ENCODE data around the gene LRRC58.
"Not testable (repeated sequence)": the region's sequence is repeated elsewhere in the genome, so short reads cannot be mapped to it uniquely, and the experiment has no call there.

LRRC58 gene

GRCh38 chr3:120348991-120349854 lies at the start of gene LRRC58:
LRRC58 (minus strand) TSS chr3:120349354; CDS start chr3:120349243, 111 bp downstream.
- DNase-seq = peak; percentile 92
- in situ Hi-C loops (cut with HindIII; ENCODE audit: low pct_ligation_motif_present, low pct_unique_long_range_greater_than_20kb, low sequenced_read_pairs) = no loop called here

GRCh38 chr3:120396469-120396868 lies 47.3 kb upstream of the LRRC58 start:
- no peak for DNase-seq
- in situ Hi-C loops (cut with HindIII; ENCODE audit: low pct_ligation_motif_present, low pct_unique_long_range_greater_than_20kb, low sequenced_read_pairs) = no loop called here

- no peak for DNase-seq
- in situ Hi-C loops (cut with HindIII; ENCODE audit: low pct_ligation_motif_present, low pct_unique_long_range_greater_than_20kb, low sequenced_read_pairs) = no loop called here
These were observed 45.2 kb upstream of the LRRC58 start for GRCh38 chr3:120394347-120394746.

GRCh38 chr3:120393761-120394160 lies 44.6 kb upstream of the LRRC58 start:
- DNase-seq = no peak
- in situ Hi-C loops (cut with HindIII; ENCODE audit: low pct_ligation_motif_present, low pct_unique_long_range_greater_than_20kb, low sequenced_read_pairs) = no loop called here

- DNase-seq = no peak
- in situ Hi-C loops (cut with HindIII; ENCODE audit: low pct_ligation_motif_present, low pct_unique_long_range_greater_than_20kb, low sequenced_read_pairs) = no loop called here
These were observed 44.1 kb upstream of the LRRC58 start for GRCh38 chr3:120393243-120393642.

GRCh38 chr3:120382941-120383447 lies 33.8 kb upstream of the LRRC58 start:
- in situ Hi-C loops (cut with HindIII; ENCODE audit: low pct_ligation_motif_present, low pct_unique_long_range_greater_than_20kb, low sequenced_read_pairs) = no loop called here
- no peak for DNase-seq

GRCh38 chr3:120381503-120381902 lies 32.3 kb upstream of the LRRC58 start:
- DNase-seq = no peak
- in situ Hi-C loops (cut with HindIII; ENCODE audit: low pct_ligation_motif_present, low pct_unique_long_range_greater_than_20kb, low sequenced_read_pairs) = no loop called here

GRCh38 chr3:120377948-120378347 lies 28.8 kb upstream of the LRRC58 start:
- in situ Hi-C loops (cut with HindIII; ENCODE audit: low pct_ligation_motif_present, low pct_unique_long_range_greater_than_20kb, low sequenced_read_pairs); DNase-seq: not testable (repeated sequence)

GRCh38 chr3:120370463-120370862 lies 21.3 kb upstream of the LRRC58 start:
- in situ Hi-C loops (cut with HindIII; ENCODE audit: low pct_ligation_motif_present, low pct_unique_long_range_greater_than_20kb, low sequenced_read_pairs) = no loop called here

GRCh38 chr3:120369037-120369467 lies 19.9 kb upstream of the LRRC58 start:
- peak; percentile 87 for DNase-seq
- in situ Hi-C loops (cut with HindIII; ENCODE audit: low pct_ligation_motif_present, low pct_unique_long_range_greater_than_20kb, low sequenced_read_pairs) = no loop called here

More at GRCh38 chr3:120370463-120370862, 21.3 kb upstream of the LRRC58 start:
- no peak for DNase-seq

GRCh38 chr3:120368172-120368571 lies 19.0 kb upstream of the LRRC58 start:
- no peak for DNase-seq
- in situ Hi-C loops (cut with HindIII; ENCODE audit: low pct_ligation_motif_present, low pct_unique_long_range_greater_than_20kb, low sequenced_read_pairs) = no loop called here

- peak; percentile 55 for DNase-seq
- in situ Hi-C loops (cut with HindIII; ENCODE audit: low pct_ligation_motif_present, low pct_unique_long_range_greater_than_20kb, low sequenced_read_pairs) = no loop called here
These were observed 15.7 kb upstream of the LRRC58 start for GRCh38 chr3:120364821-120365220.

- in situ Hi-C loops (cut with HindIII; ENCODE audit: low pct_ligation_motif_present, low pct_unique_long_range_greater_than_20kb, low sequenced_read_pairs) = no loop called here
- no peak for DNase-seq
These were observed 14.9 kb upstream of the LRRC58 start for GRCh38 chr3:120364101-120364500.

- no peak for DNase-seq
These were observed 8.7 kb upstream of the LRRC58 start for GRCh38 chr3:120357807-120358206.

GRCh38 chr3:120355486-120355885 lies 6.3 kb upstream of the LRRC58 start:
- no peak for DNase-seq
- in situ Hi-C loops (cut with HindIII; ENCODE audit: low pct_ligation_motif_present, low pct_unique_long_range_greater_than_20kb, low sequenced_read_pairs) = no loop called here

More at GRCh38 chr3:120357807-120358206, 8.7 kb upstream of the LRRC58 start:
- in situ Hi-C loops (cut with HindIII; ENCODE audit: low pct_ligation_motif_present, low pct_unique_long_range_greater_than_20kb, low sequenced_read_pairs) = no loop called here

- DNase-seq = no peak
- in situ Hi-C loops (cut with HindIII; ENCODE audit: low pct_ligation_motif_present, low pct_unique_long_range_greater_than_20kb, low sequenced_read_pairs) = no loop called here
These were observed 4.3 kb upstream of the LRRC58 start for GRCh38 chr3:120353463-120353862.

- in situ Hi-C loops (cut with HindIII; ENCODE audit: low pct_ligation_motif_present, low pct_unique_long_range_greater_than_20kb, low sequenced_read_pairs) = no loop called here
- DNase-seq = no peak
These were observed 2.9 kb upstream of the LRRC58 start for GRCh38 chr3:120352017-120352416.

- in situ Hi-C loops (cut with HindIII; ENCODE audit: low pct_ligation_motif_present, low pct_unique_long_range_greater_than_20kb, low sequenced_read_pairs) = no loop called here
- peak; percentile 49 for DNase-seq
These were observed 1.3 kb upstream of the LRRC58 start for GRCh38 chr3:120350401-120350941.

- in situ Hi-C loops (cut with HindIII; ENCODE audit: low pct_ligation_motif_present, low pct_unique_long_range_greater_than_20kb, low sequenced_read_pairs) = no loop called here
- DNase-seq = no peak
These were observed 636 bp upstream of the LRRC58 start for GRCh38 chr3:120349855-120350125.

Data from ACHN (cell line).